KMS-11 (cell line): ENCODE data around the gene MCC.

Experiments used
- H2AFZ ChIP-seq: fragments of 200-600 bp; sonication (generic); 2 replicates; pipeline ENCODE4 v1.6.1; 2016; ENCODE audit warnings: antibody characterized with exemption, mixed run types, low read depth
- H3K27ac ChIP-seq: fragments of 200-600 bp; sonication (generic); 2 replicates; pipeline ENCODE4 v1.6.1; 2016; ENCODE audit warnings: mild to moderate bottlenecking, mixed run types
- H3K27me3 ChIP-seq: fragments of 200-600 bp; sonication (generic); 2 replicates; pipeline ENCODE4 v1.6.1; 2017; ENCODE audit warnings: mild to moderate bottlenecking, low read depth, mixed run types, moderate library complexity; ENCODE audit not compliant: insufficient read depth
- H3K36me3 ChIP-seq: fragments of 200-600 bp; sonication (generic); 2 replicates; pipeline ENCODE4 v1.6.1; 2017; ENCODE audit warnings: mild to moderate bottlenecking, mixed run types; ENCODE audit not compliant: insufficient read depth
- H3K4me1 ChIP-seq: fragments of 200-600 bp; sonication (generic); 2 replicates; pipeline ENCODE4 v1.6.1; 2016; ENCODE audit warnings: mild to moderate bottlenecking, low read depth, mixed run types; ENCODE audit not compliant: poor library complexity, severe bottlenecking
- H3K4me2 ChIP-seq: fragments of 200-600 bp; sonication (generic); 2 replicates; pipeline ENCODE4 v1.7.0; 2016; ENCODE audit warnings: mild to moderate bottlenecking, mixed run types
- H3K4me3 ChIP-seq: fragments of 200-600 bp; sonication (generic); IDR thresholded peaks from 2 replicates; pipeline ENCODE4 v1.6.1; 2017; ENCODE audit warnings: low read depth, low read length, mixed read lengths; ENCODE audit not compliant: insufficient read depth
- H3K79me2 ChIP-seq: fragments of 200-600 bp; sonication (generic); 2 replicates; pipeline ENCODE4 v1.6.1; 2016; ENCODE audit warnings: low read depth, mixed run types; ENCODE audit not compliant: insufficient read depth
- H3K9ac ChIP-seq: fragments of 200-600 bp; sonication (generic); 2 replicates; pipeline ENCODE4 v1.6.1; 2016; ENCODE audit warnings: mild to moderate bottlenecking, mixed run types
- H4K20me1 ChIP-seq: fragments of 200-600 bp; sonication (generic); 2 replicates; pipeline ENCODE4 v1.6.1; 2016; ENCODE audit warnings: mild to moderate bottlenecking, mixed run types; ENCODE audit not compliant: insufficient read depth
- TF ChIP-seq, protein P1 (sequence below): fragments of 200-600 bp; sonication (generic); conservative IDR thresholded peaks from 2 replicates; pipeline ENCODE4 v1.6.1; 2017; ENCODE audit warnings: low read depth, mild to moderate bottlenecking, antibody characterized with exemption, low read length, moderate library complexity, mixed read lengths

The MCC gene

DNA sequence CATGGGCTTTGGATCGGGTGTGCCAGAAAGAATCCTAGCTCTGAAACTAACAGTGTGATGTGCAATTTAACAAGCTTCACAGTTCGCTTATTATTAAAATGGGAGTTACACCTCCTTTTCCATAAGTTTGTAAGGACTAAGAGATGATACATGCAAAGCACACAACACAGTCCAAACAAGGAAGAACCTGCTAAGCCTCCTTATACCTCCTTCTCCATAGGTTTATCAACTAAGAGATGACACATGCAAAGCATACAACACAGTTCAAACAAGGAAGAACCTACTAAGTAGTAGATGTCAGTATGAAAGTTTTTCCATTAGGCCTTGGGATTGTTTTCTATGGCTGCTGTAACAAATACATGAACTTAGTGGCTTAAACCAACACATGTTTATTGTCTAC is 295.7 kb downstream of the MCC start:
- H3K9ac ChIP-seq: no peak overlapping the region
- H3K36me3 ChIP-seq: no peaks in the 10 kb centered on the region
- H3K79me2 ChIP-seq: no peaks in the 10 kb centered on the region
- no peak overlapping the region for H3K27ac ChIP-seq
- H3K4me2 ChIP-seq: no peak overlapping the region
- H4K20me1 ChIP-seq: no peaks in the 10 kb centered on the region
- no peaks in the 10 kb centered on the region for H3K4me1 ChIP-seq
- H3K4me3 ChIP-seq: no peak overlapping the region
- no peaks in the 10 kb centered on the region for H3K27me3 ChIP-seq
- TF ChIP-seq, protein P1, sequence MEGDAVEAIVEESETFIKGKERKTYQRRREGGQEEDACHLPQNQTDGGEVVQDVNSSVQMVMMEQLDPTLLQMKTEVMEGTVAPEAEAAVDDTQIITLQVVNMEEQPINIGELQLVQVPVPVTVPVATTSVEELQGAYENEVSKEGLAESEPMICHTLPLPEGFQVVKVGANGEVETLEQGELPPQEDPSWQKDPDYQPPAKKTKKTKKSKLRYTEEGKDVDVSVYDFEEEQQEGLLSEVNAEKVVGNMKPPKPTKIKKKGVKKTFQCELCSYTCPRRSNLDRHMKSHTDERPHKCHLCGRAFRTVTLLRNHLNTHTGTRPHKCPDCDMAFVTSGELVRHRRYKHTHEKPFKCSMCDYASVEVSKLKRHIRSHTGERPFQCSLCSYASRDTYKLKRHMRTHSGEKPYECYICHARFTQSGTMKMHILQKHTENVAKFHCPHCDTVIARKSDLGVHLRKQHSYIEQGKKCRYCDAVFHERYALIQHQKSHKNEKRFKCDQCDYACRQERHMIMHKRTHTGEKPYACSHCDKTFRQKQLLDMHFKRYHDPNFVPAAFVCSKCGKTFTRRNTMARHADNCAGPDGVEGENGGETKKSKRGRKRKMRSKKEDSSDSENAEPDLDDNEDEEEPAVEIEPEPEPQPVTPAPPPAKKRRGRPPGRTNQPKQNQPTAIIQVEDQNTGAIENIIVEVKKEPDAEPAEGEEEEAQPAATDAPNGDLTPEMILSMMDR: no peak
- no peak overlapping the region for H2AFZ ChIP-seq

DNA sequence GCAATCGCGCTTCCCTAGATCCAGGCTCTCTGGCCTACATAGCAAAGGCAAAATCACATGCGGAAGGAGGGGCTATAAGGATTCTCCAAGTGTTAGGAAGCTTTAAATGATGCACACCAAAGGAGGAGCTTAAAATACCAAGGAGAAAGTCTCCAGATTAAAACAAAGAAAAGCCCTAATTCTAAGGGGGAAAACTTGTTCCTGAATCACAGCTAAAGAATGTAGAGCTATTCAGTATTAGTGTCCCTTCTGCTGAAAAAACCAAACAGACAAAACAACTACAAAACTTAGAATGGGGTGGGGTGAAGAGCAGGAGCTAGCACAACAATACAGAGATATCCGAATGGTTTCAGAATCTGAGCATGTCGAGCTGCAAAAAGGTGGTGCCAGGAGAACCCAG is 297.9 kb downstream of the MCC start:
- no peak overlapping the region for H3K27ac ChIP-seq
- H3K79me2 ChIP-seq: no peaks in the 10 kb centered on the region
- H3K36me3 ChIP-seq: no peaks in the 10 kb centered on the region
- H3K4me1 ChIP-seq: no peaks in the 10 kb centered on the region
- no peak overlapping the region for H2AFZ ChIP-seq
- TF ChIP-seq, protein P1: no peak
- no peak overlapping the region for H3K9ac ChIP-seq
- H3K4me2 ChIP-seq: no peak overlapping the region
- no peak overlapping the region for H3K4me3 ChIP-seq
- no peaks in the 10 kb centered on the region for H3K27me3 ChIP-seq
- H4K20me1 ChIP-seq: no peaks in the 10 kb centered on the region

DNA sequence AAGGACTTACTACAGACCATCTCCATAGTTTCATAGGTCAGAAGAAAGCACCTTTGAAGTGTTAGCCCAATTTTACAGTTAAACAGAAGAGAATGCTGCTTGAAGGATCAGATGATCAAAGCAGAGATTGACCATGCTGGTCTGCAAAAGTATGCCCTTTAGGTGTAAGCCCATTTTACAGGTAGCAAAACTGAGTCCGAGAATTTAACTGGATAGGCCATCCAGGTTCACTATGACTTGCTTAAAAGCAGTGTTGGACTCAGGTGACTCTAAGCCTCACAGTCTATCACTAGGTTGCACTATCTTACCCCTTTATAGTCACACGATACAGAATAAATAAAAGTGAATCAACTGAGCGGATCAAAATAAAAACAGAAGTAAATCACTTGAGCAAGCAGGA is 299.0 kb downstream of the MCC start:
- H3K4me1 ChIP-seq: no peaks in the 10 kb centered on the region
- H4K20me1 ChIP-seq: no peaks in the 10 kb centered on the region
- no peaks in the 10 kb centered on the region for H3K27me3 ChIP-seq
- no peaks in the 10 kb centered on the region for H3K79me2 ChIP-seq
- no peak overlapping the region for H3K27ac ChIP-seq
- H3K4me2 ChIP-seq: no peak overlapping the region
- no peak overlapping the region for H2AFZ ChIP-seq
- no peak overlapping the region for H3K9ac ChIP-seq
- no peak overlapping the region for H3K4me3 ChIP-seq
- H3K36me3 ChIP-seq: no peaks in the 10 kb centered on the region
- TF ChIP-seq, protein P1: no peak

DNA sequence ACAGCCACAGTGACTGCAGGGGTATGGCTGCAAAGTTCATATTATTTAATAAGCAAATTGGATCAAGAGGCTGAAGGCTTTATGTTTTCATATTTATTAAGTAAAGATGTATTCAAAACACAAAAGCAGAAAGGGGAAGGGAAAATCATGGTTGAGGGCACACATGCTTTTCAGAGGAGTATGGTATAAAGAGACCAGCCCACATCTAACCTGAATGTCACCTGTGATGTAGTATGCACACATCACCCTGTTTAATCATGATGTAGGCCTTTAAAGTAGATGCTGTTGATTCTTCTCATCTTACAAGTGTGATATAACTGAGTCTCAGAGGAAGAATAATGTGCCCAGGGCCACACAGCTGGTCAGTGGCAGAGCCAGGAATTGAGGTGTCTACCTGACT is 299.8 kb downstream of the MCC start:
- no peak overlapping the region for H3K4me2 ChIP-seq
- H3K79me2 ChIP-seq: no peaks in the 10 kb centered on the region

More for the DNA sequence above, 299.8 kb downstream of the MCC start:
- H3K4me3 ChIP-seq: no peak overlapping the region
- H3K9ac ChIP-seq: no peak overlapping the region
- H3K4me1 ChIP-seq: no peaks in the 10 kb centered on the region
- no peaks in the 10 kb centered on the region for H4K20me1 ChIP-seq
- no peaks in the 10 kb centered on the region for H3K27me3 ChIP-seq
- no peaks in the 10 kb centered on the region for H3K36me3 ChIP-seq
- no peak overlapping the region for H2AFZ ChIP-seq
- H3K27ac ChIP-seq: no peak overlapping the region
- TF ChIP-seq, protein P1: no peak
